ENCODE results near the gene DNAJB2. TPM values are rescaled to one million over a fixed set of nuclear protein-coding genes. Genes with fewer than 3 reads are reported as not detected.

Gene DNAJB2
- total RNA-seq, 4 donors from 2014 or later = 125 to 152 (median 140) TPM

DNA sequence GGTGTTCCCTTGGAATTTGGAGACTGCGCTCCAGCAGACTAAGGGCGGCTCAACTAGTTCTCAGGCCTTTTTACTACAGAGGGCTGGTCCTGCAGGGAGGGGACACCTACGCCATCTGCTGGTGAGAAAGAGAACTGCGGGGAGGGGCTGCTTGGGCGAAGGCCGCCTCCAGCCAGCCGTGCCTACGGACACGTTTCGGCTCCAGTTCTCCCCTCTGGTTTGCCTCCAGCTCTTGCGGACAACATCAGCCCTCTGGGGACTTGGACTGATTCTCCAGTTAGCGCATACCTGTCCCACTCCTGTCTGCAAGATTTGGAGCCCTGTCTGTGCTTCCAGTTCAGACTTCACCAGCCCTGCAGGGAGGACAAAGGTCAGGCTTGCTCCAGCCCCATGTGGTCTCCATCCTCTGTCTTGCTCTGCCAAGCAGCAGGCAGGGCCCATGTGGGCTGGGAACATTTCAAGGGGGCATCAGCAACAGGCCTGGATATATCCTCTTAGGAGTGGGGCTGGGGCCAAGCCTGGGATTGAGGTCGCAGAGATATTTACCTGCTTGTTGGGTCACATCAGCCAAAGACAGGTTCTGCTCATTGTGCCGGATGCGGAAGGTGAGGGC is 19.7 kb downstream of the DNAJB2 start:
- intact Hi-C loops (cut with DNase I; ENCODE audit: low total_unique reads) = loop anchor here (5.0 kb wide), 1 partner anchor 137 kb away; the partner anchor contains the start of gene NHEJ1
- TF ChIP-seq POLR2A (IDR thresholded peaks at IDR 0.05) = no peak
- TF ChIP-seq, protein P1, sequence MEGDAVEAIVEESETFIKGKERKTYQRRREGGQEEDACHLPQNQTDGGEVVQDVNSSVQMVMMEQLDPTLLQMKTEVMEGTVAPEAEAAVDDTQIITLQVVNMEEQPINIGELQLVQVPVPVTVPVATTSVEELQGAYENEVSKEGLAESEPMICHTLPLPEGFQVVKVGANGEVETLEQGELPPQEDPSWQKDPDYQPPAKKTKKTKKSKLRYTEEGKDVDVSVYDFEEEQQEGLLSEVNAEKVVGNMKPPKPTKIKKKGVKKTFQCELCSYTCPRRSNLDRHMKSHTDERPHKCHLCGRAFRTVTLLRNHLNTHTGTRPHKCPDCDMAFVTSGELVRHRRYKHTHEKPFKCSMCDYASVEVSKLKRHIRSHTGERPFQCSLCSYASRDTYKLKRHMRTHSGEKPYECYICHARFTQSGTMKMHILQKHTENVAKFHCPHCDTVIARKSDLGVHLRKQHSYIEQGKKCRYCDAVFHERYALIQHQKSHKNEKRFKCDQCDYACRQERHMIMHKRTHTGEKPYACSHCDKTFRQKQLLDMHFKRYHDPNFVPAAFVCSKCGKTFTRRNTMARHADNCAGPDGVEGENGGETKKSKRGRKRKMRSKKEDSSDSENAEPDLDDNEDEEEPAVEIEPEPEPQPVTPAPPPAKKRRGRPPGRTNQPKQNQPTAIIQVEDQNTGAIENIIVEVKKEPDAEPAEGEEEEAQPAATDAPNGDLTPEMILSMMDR (IDR thresholded peaks at IDR 0.05) = peak in 1 of 3 donors; percentile 96
- H3K4me3 ChIP-seq (ENCODE audit: low read depth, poor library complexity, severe bottlenecking) = no peak overlapping the region
- WGBS, 2 donors = 17% methylated on average over 15 of the region's 15 CpGs
- DNase-seq (ENCODE audit: low spot score in 2 of 2) = peak; percentile 83 to 97

DNA sequence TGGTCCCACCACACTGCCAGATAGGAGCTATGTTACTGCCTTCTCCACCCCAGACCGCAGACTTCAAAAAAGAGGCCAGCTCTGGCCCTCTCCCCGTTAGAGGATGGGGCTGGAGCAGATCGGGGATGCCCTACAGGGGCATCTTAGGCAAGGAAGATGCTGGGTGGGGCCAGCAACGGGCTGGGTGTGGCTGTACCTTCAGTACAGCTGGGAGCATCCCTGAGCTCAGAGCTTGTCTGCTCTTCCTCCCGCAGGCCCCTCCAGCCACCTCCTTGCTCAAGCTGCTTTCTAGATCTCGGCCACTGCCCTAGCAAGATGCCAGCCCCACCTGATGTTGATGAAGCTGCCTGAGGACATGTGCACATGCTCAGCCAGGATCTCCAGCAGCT is 20.2 kb downstream of the DNAJB2 start:
- no peak for DNase-seq (ENCODE audit: low spot score in 2 of 2)
- WGBS, 2 donors = 72 to 77% methylated on average over 5 to 6 of the region's 6 CpGs
- TF ChIP-seq, protein P1 (IDR thresholded peaks at IDR 0.05) = no peak
- TF ChIP-seq POLR2A (IDR thresholded peaks at IDR 0.05) = no peak
- intact Hi-C loops (cut with DNase I; ENCODE audit: low total_unique reads) = loop anchor here (5.0 kb wide), 1 partner anchor 137 kb away; the partner anchor contains the start of gene NHEJ1
- no peak overlapping the region for H3K4me3 ChIP-seq (ENCODE audit: low read depth, poor library complexity, severe bottlenecking)

DNA sequence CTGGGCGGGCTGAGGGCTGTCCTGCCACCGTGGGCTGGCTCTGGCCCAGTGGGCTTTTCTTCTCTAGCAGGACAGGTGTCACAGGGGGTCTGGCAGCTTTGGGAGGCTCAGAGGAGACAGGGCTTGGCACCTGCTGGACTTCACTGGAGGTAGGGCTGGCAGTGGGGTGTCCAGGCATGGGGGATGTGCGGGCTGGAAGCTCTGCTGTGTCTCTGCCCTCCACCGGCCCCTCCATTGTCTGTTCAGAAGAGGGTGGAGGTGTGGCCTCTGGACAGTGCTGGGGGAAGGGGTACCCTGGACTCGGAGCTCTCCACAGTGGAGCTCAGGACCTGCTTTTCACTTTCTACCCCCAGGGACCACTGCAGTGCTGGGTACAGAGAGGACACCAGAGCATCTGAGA is 20.9 kb downstream of the DNAJB2 start:
- WGBS, 2 donors = 60 to 68% methylated on average over 5 of the region's 5 CpGs

DNA sequence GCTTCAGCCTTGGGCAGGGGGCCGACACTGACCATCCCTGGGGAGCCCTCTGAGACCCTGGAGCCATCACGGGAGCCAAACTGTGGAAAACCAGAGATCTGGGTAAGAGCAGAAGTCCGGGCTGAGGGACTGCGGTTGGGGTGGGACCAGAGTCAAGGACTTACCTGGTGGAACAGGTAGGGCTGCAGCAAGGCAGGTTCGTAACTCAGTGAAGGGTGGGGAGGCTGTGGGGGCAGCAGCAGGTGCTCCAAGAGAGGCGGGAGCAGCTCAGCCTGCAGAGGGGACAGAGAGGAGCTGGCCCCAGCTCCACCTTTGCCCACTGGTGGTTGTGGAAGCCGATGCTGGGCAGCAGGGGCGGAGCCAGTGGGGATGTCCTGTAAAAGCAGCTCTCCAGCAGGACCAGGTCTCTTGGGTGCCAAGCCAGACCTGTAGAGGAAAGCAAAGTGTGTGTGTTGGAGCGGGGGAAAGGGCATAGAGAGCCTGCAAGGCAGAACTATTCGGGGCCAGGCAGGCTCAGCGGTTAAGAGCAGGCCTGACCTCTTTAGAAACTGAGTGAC is 23.3 kb downstream of the DNAJB2 start:
- DNase-seq (ENCODE audit: low spot score in 2 of 2) = peak in 1 of 2 donors; percentile 10
- intact Hi-C loops (cut with DNase I; ENCODE audit: low total_unique reads) = no loop called here
- TF ChIP-seq POLR2A (IDR thresholded peaks at IDR 0.05) = no peak
- TF ChIP-seq, protein P1 (IDR thresholded peaks at IDR 0.05) = no peak
- H3K4me3 ChIP-seq (ENCODE audit: low read depth, poor library complexity, severe bottlenecking) = no peak overlapping the region
- 64 to 69% methylated on average over 11 of the region's 11 CpGs for WGBS, 2 donors

More for the DNA sequence above, 20.9 kb downstream of the DNAJB2 start:
- TF ChIP-seq POLR2A (IDR thresholded peaks at IDR 0.05) = no peak
- TF ChIP-seq, protein P1 (IDR thresholded peaks at IDR 0.05) = no peak
- H3K4me3 ChIP-seq (ENCODE audit: low read depth, poor library complexity, severe bottlenecking) = no peak overlapping the region
- intact Hi-C loops (cut with DNase I; ENCODE audit: low total_unique reads) = no loop called here
- DNase-seq (ENCODE audit: low spot score in 2 of 2) = no peak

DNA sequence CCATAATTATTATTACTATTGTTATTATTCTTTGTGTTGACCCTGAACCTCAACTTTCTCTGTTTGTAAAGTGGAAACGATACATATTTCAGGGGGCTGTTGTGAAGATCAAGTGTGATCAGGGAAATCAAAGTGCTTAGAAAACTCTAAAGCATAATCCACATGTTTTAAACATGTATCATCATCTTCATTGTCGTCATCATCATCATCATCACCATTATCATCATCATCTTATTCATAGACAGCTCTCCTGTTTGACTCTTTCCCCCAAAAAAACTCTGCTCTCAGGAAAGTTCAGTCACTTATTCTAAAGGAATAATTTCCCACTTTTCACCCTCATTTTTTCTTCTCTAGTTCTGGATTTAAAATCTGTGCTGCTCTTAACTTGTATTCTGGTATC is 25.1 kb downstream of the DNAJB2 start:
- no peak overlapping the region for H3K4me3 ChIP-seq (ENCODE audit: low read depth, poor library complexity, severe bottlenecking)
- intact Hi-C loops (cut with DNase I; ENCODE audit: low total_unique reads) = no loop called here
- DNase-seq (ENCODE audit: low spot score in 2 of 2) = no peak
- TF ChIP-seq, protein P1 (IDR thresholded peaks at IDR 0.05) = no peak
- TF ChIP-seq POLR2A (IDR thresholded peaks at IDR 0.05) = no peak
- 51 to 52% methylated on average over 2 of the region's 2 CpGs for WGBS, 2 donors

Measured in lower leg skin (tissue), 4 donors.